ENCODE results near the gene BRS3. TPM values are rescaled to one million over a fixed set of nuclear protein-coding genes. Genes with fewer than 3 reads are reported as not detected.

BRS3 gene
- polyA plus RNA-seq, 2 of the 4 experiments (the other 2 are of a cell fraction): not detected

GRCh38 chrX:136477026-136477425 is 10.7 kb upstream of the BRS3 start:
- FAIRE-seq: no peak
- Histone ChIP-seq H3K27ac (no peak overlapping the region), H3K4me2 (no peak overlapping the region), H3K4me1 (no peaks in the 10 kb centered on the region), H3K4me3 (no peak overlapping the region), H3K9me3 (no peaks in the 10 kb centered on the region)
- peak in 1 of 2 experiments; percentile 68; a peak in 1 of 6 replicates for ATAC-seq
- TF ChIP-seq CEBPB (IDR thresholded peaks at IDR 0.05) (no peak), RAD21 (conservative IDR thresholded peaks at IDR 0.05 in 1 of 2, IDR thresholded peaks at IDR 0.05 in 1 of 2) (no peak), HOXB5 (CRISPR knock-in tag; IDR thresholded peaks at IDR 0.05) (no peak), KDM5A (IDR thresholded peaks at IDR 0.05) (no peak), FOSB (CRISPR knock-in tag; IDR thresholded peaks at IDR 0.05) (no peak), E2F6 (IDR thresholded peaks at IDR 0.05; ENCODE audit: borderline replicate concordance, low read depth) (no peak), FOXS1 (CRISPR knock-in tag; IDR thresholded peaks at IDR 0.05) (no peak), POLR2AphosphoS2 (conservative IDR thresholded peaks at IDR 0.05; ENCODE audit: low read length) (no peak), EP300 (IDR thresholded peaks at IDR 0.05) (no peak), KDM1A (IDR thresholded peaks at IDR 0.05; ENCODE audit: low read depth) (no peak), CHD4 (IDR thresholded peaks at IDR 0.05; ENCODE audit: borderline replicate concordance) (no peak), GATA3 (IDR thresholded peaks at IDR 0.05; ENCODE audit: borderline replicate concordance) (no peak), CTCF (IDR thresholded peaks at IDR 0.05) (no peak)
- peak in 1 of 2 experiments; percentile 10 for DNase-seq (ENCODE audit: low read depth in 1 of 2, low spot score in 1 of 2)
- WGBS (ENCODE audit: missing lambda C conversion rate): 81% methylated on average over 2 of the region's 2 CpGs
- CTCF ChIA-PET: no interaction called here
- POLR2A ChIA-PET: interaction anchor here (1.2 kb wide), 1 partner anchor 20 kb away, joined by 3 read pairs; the partner anchor contains the start of gene HTATSF1

GRCh38 chrX:136480383-136480782 is 7.4 kb upstream of the BRS3 start:
- POLR2A ChIA-PET: no interaction called here
- TF ChIP-seq ESRRA (IDR thresholded peaks at IDR 0.05; ENCODE audit: borderline replicate concordance, low read length) (no peak), CHD2 (IDR thresholded peaks at IDR 0.05; ENCODE audit: low read length, partially characterized antibody) (no peak), HMGXB4 (CRISPR knock-in tag; IDR thresholded peaks at IDR 0.05; ENCODE audit: borderline replicate concordance) (no peak), USF2 (IDR thresholded peaks at IDR 0.05) (no peak), KDM1A (IDR thresholded peaks at IDR 0.05; ENCODE audit: low read depth) (no peak)

GRCh38 chrX:136488706-136489105 is 959 bp downstream of the BRS3 start:
- no peak for ATAC-seq
- TF ChIP-seq NR3C1 (IDR thresholded peaks at IDR 0.05): no peak
- TF ChIP-seq CTCF (IDR thresholded peaks at IDR 0.05): peak; percentile 15; the same call in 1 of the 3 replicates
- TF ChIP-seq REST (IDR thresholded peaks at IDR 0.05): no peak
- TF ChIP-seq RAD21 (conservative IDR thresholded peaks at IDR 0.05 in 1 of 2, IDR thresholded peaks at IDR 0.05 in 1 of 2): peak in 1 of 2 experiments; percentile 3; a peak in 1 of 5 replicates
- no peak for TF ChIP-seq CBX2 (IDR thresholded peaks at IDR 0.05; ENCODE audit: borderline replicate concordance, low read depth)
- no peak for TF ChIP-seq HOXB5 (CRISPR knock-in tag; IDR thresholded peaks at IDR 0.05)
- ChIA-PET POLR2A (no interaction called here), CTCF (no interaction called here)
- no peak for FAIRE-seq
- WGBS (ENCODE audit: missing lambda C conversion rate): 2% methylated on average over 5 of the region's 5 CpGs
- DNase-seq (ENCODE audit: low read depth in 1 of 2, low spot score in 1 of 2): no peak
- H3K27ac ChIP-seq: no peak overlapping the region
- no peaks in the 10 kb centered on the region for H3K4me1 ChIP-seq
- H3K4me2 ChIP-seq: no peak overlapping the region
- H3K4me3 ChIP-seq: no peak overlapping the region
- H3K9me3 ChIP-seq: no peaks in the 10 kb centered on the region

More at GRCh38 chrX:136480383-136480782, 7.4 kb upstream of the BRS3 start:
- FAIRE-seq (no peak), ATAC-seq (no peak), DNase-seq (ENCODE audit: low read depth in 1 of 2, low spot score in 1 of 2) (no peak)
- 5% methylated on average over 4 of the region's 4 CpGs for WGBS (ENCODE audit: missing lambda C conversion rate)
- no peaks in the 10 kb centered on the region for H3K4me1 ChIP-seq
- no peak overlapping the region for H3K4me2 ChIP-seq
- H3K9me3 ChIP-seq: no peaks in the 10 kb centered on the region
- no peak overlapping the region for H3K27ac ChIP-seq
- CTCF ChIA-PET: no interaction called here
- no peak overlapping the region for H3K4me3 ChIP-seq
